ENCODE data around the gene MT1B. TPM values are rescaled to one million over a fixed set of nuclear protein-coding genes. Genes with fewer than 3 reads are reported as not detected.

MT1B gene
- total and polyA plus RNA-seq, 2 of the 13 experiments (the other 11 are each of a cell fraction or from before 2014, with no cell fraction given), result 0.89 TPM; not detected in 1

DNA sequence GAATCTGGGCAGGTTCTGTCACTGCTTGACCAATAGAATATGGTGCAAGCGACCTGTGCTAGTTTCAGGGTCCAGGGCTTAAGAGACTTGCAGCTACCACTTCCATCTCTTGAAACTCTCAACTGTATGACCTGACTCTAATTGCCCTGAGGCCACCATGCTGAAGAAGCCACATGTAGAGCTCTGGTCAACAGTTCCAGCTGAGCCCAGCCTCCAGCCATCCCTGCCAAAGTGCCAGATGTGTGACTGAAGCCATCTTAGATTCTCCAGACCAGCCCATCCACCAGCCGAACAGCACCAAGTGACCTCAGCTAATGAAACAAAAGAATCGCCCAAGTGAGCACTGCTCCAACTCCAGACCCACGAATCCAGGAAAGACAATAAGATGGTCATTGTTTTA lies 46.7 kb upstream of the MT1B start:
- H3K79me2 ChIP-seq (ENCODE audit: insufficient read depth, low read length), result no peaks in the 10 kb centered on the region
- no peak for DNase-seq (ENCODE audit: low spot score)
- CTCF ChIA-PET (ENCODE audit: low intra/inter-chr PET ratio, low total read pairs), result no interaction called here
- H3K4me3 ChIP-seq (replicated peaks in 1 of 3; ENCODE audit: insufficient read depth in 1 of 3, low read depth in 2 of 3, low read length in 3 of 3), result no peak overlapping the region
- no peaks in the 10 kb centered on the region for H4K20me1 ChIP-seq (ENCODE audit: insufficient read depth, low read length)
- BruUV-seq (replicated peaks), result no TSS peak
- peaks cover 50% of the 10 kb centered on the region for H3K4me1 ChIP-seq (ENCODE audit: insufficient read depth, low read length)
- H3K27ac ChIP-seq (ENCODE audit: extremely low read length, insufficient read depth, low read length), result no peak overlapping the region
- in situ Hi-C loops (cut with HindIII; ENCODE audit: extremely low pct_ligation_motif_present, low pct_unique_long_range_greater_than_20kb) (loop anchor here (5.0 kb wide), 1 partner anchor 97 kb away; no protein-coding TSS in a partner anchor), intact Hi-C loops (cut with micrococcal nuclease; ENCODE audit: unreplicated experiment) (loop anchor here (10.0 kb wide), 2 partner anchors 50 to 260 kb away; partner anchors contain the start of genes MT1B, MT1F and SLC12A3)
- no peak for FAIRE-seq
- peaks cover 0 to 7% of the 10 kb centered on the region in 2 experiments; a peak in 2 of 5 replicates for H3K27me3 ChIP-seq (ENCODE audit: control insufficient read depth in 1 of 2, insufficient read depth in 2 of 2, low read length in 2 of 2)
- WGBS (ENCODE audit: low lambda C conversion rate), result 57% methylated on average over 4 of the region's 4 CpGs
- H2AFZ ChIP-seq (ENCODE audit: low read length), result no peak overlapping the region
- no peak for ATAC-seq
- no peak overlapping the region for H3K9ac ChIP-seq (ENCODE audit: insufficient read depth, low read depth, low read length)
- no peaks in the 10 kb centered on the region for H3K36me3 ChIP-seq (replicated peaks in 1 of 2; ENCODE audit: control insufficient read depth in 1 of 2, insufficient read depth in 2 of 2, low read length in 2 of 2)
- H3K4me2 ChIP-seq (ENCODE audit: low read depth, low read length), result no peak overlapping the region
- H3K9me3 ChIP-seq (ENCODE audit: low read length), result no peaks in the 10 kb centered on the region
- POLR2A ChIA-PET, result interaction anchor here (0.5 to 3.4 kb wide), 2 partner anchors 21 to 83 kb away, joined by 3 to 39 read pairs; partner anchors contain the start of gene MT1E
- TF ChIP-seq ZHX1 (CRISPR knock-in tag; IDR thresholded peaks at IDR 0.05; ENCODE audit: low read depth) (no peak), ZSCAN22 (CRISPR knock-in tag; IDR thresholded peaks at IDR 0.05) (no peak), EHMT2 (IDR thresholded peaks at IDR 0.05; ENCODE audit: borderline replicate concordance, low read depth, low read length) (no peak), ZFP36L1 (CRISPR knock-in tag; IDR thresholded peaks at IDR 0.05) (no peak), ZBTB39 (CRISPR knock-in tag; IDR thresholded peaks at IDR 0.05) (no peak), ZNF563 (CRISPR knock-in tag; IDR thresholded peaks at IDR 0.05) (no peak), ZNF263 (CRISPR knock-in tag; IDR thresholded peaks at IDR 0.05) (no peak), DNMT3B (CRISPR knock-in tag; conservative IDR thresholded peaks at IDR 0.05) (no peak), ELF1 (CRISPR knock-in tag; IDR thresholded peaks at IDR 0.05) (no peak), RAD51 (IDR thresholded peaks at IDR 0.05; ENCODE audit: borderline replicate concordance) (no peak), ZNF83 (CRISPR knock-in tag; IDR thresholded peaks at IDR 0.05; ENCODE audit: borderline replicate concordance) (no peak), SMAD1 (CRISPR knock-in tag; IDR thresholded peaks at IDR 0.05; ENCODE audit: borderline replicate concordance, low read depth) (no peak)
- TF ChIP-seq, protein P1, sequence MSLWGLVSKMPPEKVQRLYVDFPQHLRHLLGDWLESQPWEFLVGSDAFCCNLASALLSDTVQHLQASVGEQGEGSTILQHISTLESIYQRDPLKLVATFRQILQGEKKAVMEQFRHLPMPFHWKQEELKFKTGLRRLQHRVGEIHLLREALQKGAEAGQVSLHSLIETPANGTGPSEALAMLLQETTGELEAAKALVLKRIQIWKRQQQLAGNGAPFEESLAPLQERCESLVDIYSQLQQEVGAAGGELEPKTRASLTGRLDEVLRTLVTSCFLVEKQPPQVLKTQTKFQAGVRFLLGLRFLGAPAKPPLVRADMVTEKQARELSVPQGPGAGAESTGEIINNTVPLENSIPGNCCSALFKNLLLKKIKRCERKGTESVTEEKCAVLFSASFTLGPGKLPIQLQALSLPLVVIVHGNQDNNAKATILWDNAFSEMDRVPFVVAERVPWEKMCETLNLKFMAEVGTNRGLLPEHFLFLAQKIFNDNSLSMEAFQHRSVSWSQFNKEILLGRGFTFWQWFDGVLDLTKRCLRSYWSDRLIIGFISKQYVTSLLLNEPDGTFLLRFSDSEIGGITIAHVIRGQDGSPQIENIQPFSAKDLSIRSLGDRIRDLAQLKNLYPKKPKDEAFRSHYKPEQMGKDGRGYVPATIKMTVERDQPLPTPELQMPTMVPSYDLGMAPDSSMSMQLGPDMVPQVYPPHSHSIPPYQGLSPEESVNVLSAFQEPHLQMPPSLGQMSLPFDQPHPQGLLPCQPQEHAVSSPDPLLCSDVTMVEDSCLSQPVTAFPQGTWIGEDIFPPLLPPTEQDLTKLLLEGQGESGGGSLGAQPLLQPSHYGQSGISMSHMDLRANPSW (CRISPR knock-in tag; IDR thresholded peaks at IDR 0.05; ENCODE audit: borderline replicate concordance), result no peak
- TF ChIP-seq, protein P2, sequence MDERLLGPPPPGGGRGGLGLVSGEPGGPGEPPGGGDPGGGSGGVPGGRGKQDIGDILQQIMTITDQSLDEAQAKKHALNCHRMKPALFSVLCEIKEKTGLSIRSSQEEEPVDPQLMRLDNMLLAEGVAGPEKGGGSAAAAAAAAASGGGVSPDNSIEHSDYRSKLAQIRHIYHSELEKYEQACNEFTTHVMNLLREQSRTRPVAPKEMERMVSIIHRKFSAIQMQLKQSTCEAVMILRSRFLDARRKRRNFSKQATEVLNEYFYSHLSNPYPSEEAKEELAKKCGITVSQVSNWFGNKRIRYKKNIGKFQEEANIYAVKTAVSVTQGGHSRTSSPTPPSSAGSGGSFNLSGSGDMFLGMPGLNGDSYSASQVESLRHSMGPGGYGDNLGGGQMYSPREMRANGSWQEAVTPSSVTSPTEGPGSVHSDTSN (CRISPR knock-in tag; IDR thresholded peaks at IDR 0.05), result no peak
- TF ChIP-seq, protein P3, sequence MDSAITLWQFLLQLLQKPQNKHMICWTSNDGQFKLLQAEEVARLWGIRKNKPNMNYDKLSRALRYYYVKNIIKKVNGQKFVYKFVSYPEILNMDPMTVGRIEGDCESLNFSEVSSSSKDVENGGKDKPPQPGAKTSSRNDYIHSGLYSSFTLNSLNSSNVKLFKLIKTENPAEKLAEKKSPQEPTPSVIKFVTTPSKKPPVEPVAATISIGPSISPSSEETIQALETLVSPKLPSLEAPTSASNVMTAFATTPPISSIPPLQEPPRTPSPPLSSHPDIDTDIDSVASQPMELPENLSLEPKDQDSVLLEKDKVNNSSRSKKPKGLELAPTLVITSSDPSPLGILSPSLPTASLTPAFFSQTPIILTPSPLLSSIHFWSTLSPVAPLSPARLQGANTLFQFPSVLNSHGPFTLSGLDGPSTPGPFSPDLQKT (CRISPR knock-in tag; IDR thresholded peaks at IDR 0.05; ENCODE audit: borderline replicate concordance), result no peak
